Esophagus muscularis mucosa (tissue), 4 donors: ENCODE measurements around the gene PARD3B. TPM values are rescaled to one million over a fixed set of nuclear protein-coding genes. Genes with fewer than 3 reads are reported as not detected.

ENCODE experiments used
- DNase-seq: peaks from one replicate; pipeline ENCODE4 v3.0.0-alpha.2; 2017; ENCODE audit errors: extremely low spot score
- H3K27ac ChIP-seq, 4 donors: fragments of 200-600 bp; sonication (generic); replicated peaks in 1 of 4; 1 replicate in 3 of 4; 2 replicates in 1 of 4; pipeline ENCODE4 v1.5.1; 2016 to 2019; ENCODE audit warnings: mild to moderate bottlenecking in 1 of 4
- H3K27me3 ChIP-seq, 4 donors: fragments of 200-600 bp; sonication (generic); one replicate each; pipeline versions ENCODE4 v1.5.1 to v1.6.0; 2016 to 2019
- H3K36me3 ChIP-seq, 4 donors: fragments of 200-600 bp; sonication (generic); one replicate each; pipeline ENCODE4 v1.5.1; 2016 to 2019
- H3K4me1 ChIP-seq, 4 donors: fragments of 200-600 bp; sonication (generic); one replicate each; pipeline ENCODE4 v1.5.1; 2016 to 2019
- H3K4me3 ChIP-seq, 4 donors: fragments of 200-600 bp; sonication (generic); 1 replicate in 2 of 4; 2 replicates in 2 of 4; pipeline ENCODE4 v1.5.1; 2016 to 2019; ENCODE audit warnings: mild to moderate bottlenecking in 4 of 4, moderate library complexity in 1 of 4
- H3K9me3 ChIP-seq, 4 donors: fragments of 200-600 bp; sonication (generic); 1 replicate in 3 of 4; 2 replicates in 1 of 4; pipeline ENCODE4 v1.5.1; 2016 to 2019
- CTCF ChIP-seq, 3 experiments: fragments of 200-600 bp in 2 of 3; fragments of 450-650 bp in 1 of 3; sonication (generic) in 2 of 3; IDR thresholded peaks; one replicate each; pipeline ENCODE4 v1.5.1; 2017 to 2019; ENCODE audit warnings: antibody characterized with exemption in 3 of 3, mild to moderate bottlenecking in 2 of 3, moderate library complexity in 1 of 3
- EP300 ChIP-seq: sonication (generic); formaldehyde crosslinking; IDR thresholded peaks from one replicate; pipeline ENCODE4 v1.6.1; 2017; ENCODE audit warnings: antibody characterized with exemption
- POLR2A ChIP-seq: fragments of 450-650 bp; IDR thresholded peaks from one replicate; pipeline ENCODE4 v1.6.1; 2017; ENCODE audit warnings: antibody characterized with exemption, moderate library complexity, mild to moderate bottlenecking, low read depth
- POLR2AphosphoS5 ChIP-seq, 2 donors: sonication (generic); formaldehyde crosslinking; IDR thresholded peaks; one replicate each; pipeline ENCODE4 v1.6.1; 2017; ENCODE audit warnings: antibody characterized with exemption in 2 of 2
- WGBS: methylation state at CpG from one replicate; pipeline ENCODE4 v1.1.5; 2018; 5-methylcytosine and 5-hydroxymethylcytosine counted together
- intact Hi-C: fragments of 100-400 bp; cut with DNase I; formaldehyde crosslinking; loops from one replicate; pipeline ENCODE4 v1.15.1; 2023
- total RNA-seq, 4 donors: library from RNA; depleted of rRNA; stranded (reverse); fragments of >200 nt; gene quantifications; one replicate each; pipeline versions ENCODE4 v1.1.0 to v1.2.1, GENCODE V29; 2016

Gene PARD3B
- total RNA-seq, 4 donors from 2014 or later = 24.2 to 40.8 (median 32.5) TPM

- no peak overlapping the region for H3K4me3 ChIP-seq
- no peaks in the 10 kb centered on the region for H3K36me3 ChIP-seq
- TF ChIP-seq CTCF (IDR thresholded peaks at IDR 0.05) = no peak
- TF ChIP-seq EP300 = no peak
- no peak for TF ChIP-seq POLR2AphosphoS5 (IDR thresholded peaks at IDR 0.05)
- no peak for TF ChIP-seq POLR2A
- H3K27me3 ChIP-seq = no peaks in the 10 kb centered on the region
- H3K9me3 ChIP-seq = no peaks in the 10 kb centered on the region
- H3K27ac ChIP-seq = no peak overlapping the region
- DNase-seq = no peak
- H3K4me1 ChIP-seq = no peaks in the 10 kb centered on the region
- intact Hi-C loops = no loop called here
These were observed 498.0 kb downstream of the PARD3B start for GRCh38 chr2:205043285-205043684.

GRCh38 chr2:205045706-205046105 lies 500.4 kb downstream of the PARD3B start:
- H3K4me1 ChIP-seq = no peaks in the 10 kb centered on the region
- H3K9me3 ChIP-seq = no peaks in the 10 kb centered on the region
- no peaks in the 10 kb centered on the region for H3K36me3 ChIP-seq
- no peak overlapping the region for H3K27ac ChIP-seq
- no peak for DNase-seq
- H3K27me3 ChIP-seq = no peaks in the 10 kb centered on the region
- TF ChIP-seq EP300 (no peak), POLR2AphosphoS5 (IDR thresholded peaks at IDR 0.05) (no peak), POLR2A (no peak), CTCF (IDR thresholded peaks at IDR 0.05) (no peak)
- intact Hi-C loops = no loop called here
- no peak overlapping the region for H3K4me3 ChIP-seq
- 96% methylated on average over 2 of the region's 2 CpGs for WGBS

GRCh38 chr2:205047273-205047839 lies 502.1 kb downstream of the PARD3B start:
- Histone ChIP-seq H3K36me3 (no peaks in the 10 kb centered on the region), H3K4me1 (no peaks in the 10 kb centered on the region), H3K4me3 (no peak overlapping the region), H3K27ac (no peak overlapping the region), H3K27me3 (no peaks in the 10 kb centered on the region), H3K9me3 (no peaks in the 10 kb centered on the region)
- 93% methylated on average over 1 of the region's 1 CpG for WGBS
- TF ChIP-seq CTCF (IDR thresholded peaks at IDR 0.05) (no peak), POLR2AphosphoS5 (IDR thresholded peaks at IDR 0.05) (no peak), POLR2A (no peak), EP300 (no peak)
- intact Hi-C loops = no loop called here
- DNase-seq = no peak

- Histone ChIP-seq H3K27ac (no peak overlapping the region), H3K4me3 (no peak overlapping the region), H3K27me3 (no peaks in the 10 kb centered on the region), H3K36me3 (no peaks in the 10 kb centered on the region), H3K4me1 (peaks cover 0 to 13% (median 8%) of the 10 kb centered on the region in 4 donors), H3K9me3 (no peaks in the 10 kb centered on the region)
- intact Hi-C loops = no loop called here
- TF ChIP-seq POLR2A = no peak
- no peak for DNase-seq
These were observed 506.1 kb downstream of the PARD3B start for GRCh38 chr2:205051417-205051816.

- no peak overlapping the region for H3K27ac ChIP-seq
- H3K4me1 ChIP-seq = peaks cover 0 to 16% (median 8%) of the 10 kb centered on the region in 4 donors
- H3K36me3 ChIP-seq = no peaks in the 10 kb centered on the region
- intact Hi-C loops = no loop called here
- DNase-seq = no peak
- no peaks in the 10 kb centered on the region for H3K27me3 ChIP-seq
- H3K9me3 ChIP-seq = no peaks in the 10 kb centered on the region
- 85% methylated on average over 2 of the region's 2 CpGs for WGBS
- TF ChIP-seq EP300 = no peak
- TF ChIP-seq POLR2AphosphoS5 (IDR thresholded peaks at IDR 0.05) = no peak
- no peak for TF ChIP-seq POLR2A
- no peak overlapping the region for H3K4me3 ChIP-seq
These were observed 507.5 kb downstream of the PARD3B start for GRCh38 chr2:205052781-205053180.
